Stimulated activated CD8-positive, alpha-beta memory T cell treated with anti-CD3 and anti-CD28 coated beads, Interleukin-7, amount 100 ng/mL, for 24 hours (primary cell): ENCODE results near the gene FAM53A.
"Not testable (repeated sequence)": the region's sequence is repeated elsewhere in the genome, so short reads cannot be mapped to it uniquely, and the experiment has no call there.

Source experiments
- DNase-seq: peaks from one replicate; pipeline ENCODE4 v3.0.0-alpha.2; 2020; ENCODE audit warnings: low read depth

The FAM53A gene

DNA sequence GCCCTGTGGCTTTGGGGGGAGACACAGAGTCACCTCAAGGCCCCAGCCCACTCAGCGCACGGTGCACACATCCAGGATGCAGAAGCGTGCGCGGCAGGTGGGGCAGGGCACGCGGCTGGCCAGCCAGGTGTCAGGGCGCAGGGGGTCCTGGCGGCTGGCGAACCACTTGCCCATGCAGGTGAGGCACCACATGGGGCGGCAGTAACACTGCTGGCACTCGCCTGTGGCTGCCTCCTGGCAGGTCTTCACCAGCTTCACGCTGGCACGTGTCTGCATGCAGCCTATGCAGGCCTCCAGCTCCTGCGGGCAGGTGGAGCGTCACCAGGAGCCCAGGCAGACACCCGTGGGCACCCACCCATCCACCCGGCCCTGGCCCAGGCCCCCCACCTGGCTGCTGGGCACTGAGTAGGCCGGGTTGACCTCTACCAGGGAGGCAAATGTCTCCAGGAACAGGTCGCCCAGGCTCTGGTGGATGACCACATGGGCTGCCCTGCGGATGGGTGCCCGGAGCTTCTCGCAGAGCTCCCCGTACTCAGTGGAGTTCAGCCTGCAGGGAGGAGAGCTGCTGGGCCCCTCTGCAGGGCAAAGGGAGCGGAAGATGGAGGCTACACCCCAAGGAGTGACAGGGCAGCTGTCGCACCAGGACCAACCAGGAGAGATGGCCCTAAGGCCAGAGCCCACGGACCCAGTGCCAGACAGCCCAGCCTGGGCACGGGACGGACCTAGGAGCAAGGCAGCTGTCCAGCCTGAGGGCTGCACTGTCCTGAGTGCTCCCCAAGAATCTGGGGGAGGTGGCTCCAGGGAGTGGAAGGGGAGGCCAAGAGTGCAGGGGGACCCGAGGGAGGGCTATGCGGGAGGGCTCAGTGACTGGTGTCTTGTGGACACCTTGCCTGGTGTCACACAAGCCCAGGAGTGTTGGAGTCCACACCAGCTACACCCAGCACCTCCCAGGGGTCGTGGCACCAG, 33.3 kb upstream of the FAM53A start:
- DNase-seq, result no peak

- DNase-seq, result no peak
Measured at GRCh38 chr4:1716065-1716945, 32.2 kb upstream of the FAM53A start.

GRCh38 chr4:1715002-1715758, 31.1 kb upstream of the FAM53A start:
- DNase-seq, result no peak

- DNase-seq, result no peak
Measured at GRCh38 chr4:1714303-1715001, 30.3 kb upstream of the FAM53A start.

- no peak for DNase-seq
Measured at GRCh38 chr4:1713003-1713851, 29.1 kb upstream of the FAM53A start.

- DNase-seq, result peak; percentile 96
Measured at GRCh38 chr4:1712216-1713002, 28.3 kb upstream of the FAM53A start, which contains the start of gene SLBP. TSS of gene SLBP (minus strand) at chr4:1712319. CDS start at chr4:1712188, 131 bp downstream.

DNA sequence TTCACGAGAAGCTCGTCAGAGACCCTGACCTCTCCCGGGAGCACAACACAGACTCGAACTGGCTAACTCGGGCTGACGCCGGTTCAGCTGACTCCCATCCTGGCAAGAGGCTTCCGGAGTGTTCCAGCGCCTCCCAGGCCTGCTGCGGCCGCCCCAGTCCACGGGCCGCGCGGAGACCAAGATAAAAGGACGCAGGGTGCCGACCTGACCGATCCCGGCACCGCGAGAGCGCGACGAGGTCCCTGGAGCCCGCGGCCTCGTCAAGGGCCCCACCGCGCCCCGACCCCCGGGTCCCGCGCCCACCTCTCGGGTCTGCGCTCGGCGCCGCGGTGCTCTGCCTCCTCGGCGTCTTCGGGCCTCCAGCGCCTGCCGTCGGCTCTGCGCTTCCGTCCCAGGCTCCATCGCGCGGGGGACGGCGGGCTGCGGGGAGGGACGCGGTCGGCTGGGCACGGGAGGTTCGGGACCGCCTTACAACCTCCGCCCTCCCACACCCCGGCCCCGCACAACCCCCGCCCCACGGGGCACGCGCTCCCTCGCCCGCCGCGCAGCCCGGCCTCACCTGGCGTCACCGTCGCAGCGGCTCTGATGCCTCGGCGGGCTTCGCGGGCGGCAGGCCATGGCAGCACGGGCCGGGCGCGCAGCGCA, 27.6 kb upstream of the FAM53A start:
- DNase-seq, result no peak

DNA sequence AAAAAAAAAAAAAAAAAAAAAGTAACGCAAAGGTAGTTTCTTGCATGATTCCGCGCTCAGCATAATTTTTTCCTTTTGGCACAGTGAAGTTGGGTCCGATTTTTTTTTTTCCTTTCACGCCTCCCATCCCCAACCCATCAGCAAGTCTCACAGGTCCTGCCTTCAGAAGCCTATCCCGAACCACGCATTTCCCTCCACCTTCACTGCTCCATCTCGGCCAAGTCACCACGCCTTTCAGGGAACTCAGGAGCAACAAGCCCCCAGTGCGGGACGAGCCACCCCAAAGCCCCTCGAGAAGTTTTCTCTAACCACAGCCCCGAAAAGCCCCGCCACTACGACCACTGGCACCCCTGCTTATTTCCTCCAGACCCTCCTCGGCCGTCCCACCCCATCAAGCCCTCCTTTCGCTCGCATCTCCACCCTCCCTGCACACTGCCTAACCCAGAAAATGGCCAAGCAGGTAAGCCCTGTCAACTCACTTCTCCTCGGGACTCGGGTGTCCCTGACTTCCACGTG, 27.0 kb upstream of the FAM53A start:
- no peak for DNase-seq

- no peak for DNase-seq
Measured at GRCh38 chr4:1708581-1708980, 24.5 kb upstream of the FAM53A start.

DNA sequence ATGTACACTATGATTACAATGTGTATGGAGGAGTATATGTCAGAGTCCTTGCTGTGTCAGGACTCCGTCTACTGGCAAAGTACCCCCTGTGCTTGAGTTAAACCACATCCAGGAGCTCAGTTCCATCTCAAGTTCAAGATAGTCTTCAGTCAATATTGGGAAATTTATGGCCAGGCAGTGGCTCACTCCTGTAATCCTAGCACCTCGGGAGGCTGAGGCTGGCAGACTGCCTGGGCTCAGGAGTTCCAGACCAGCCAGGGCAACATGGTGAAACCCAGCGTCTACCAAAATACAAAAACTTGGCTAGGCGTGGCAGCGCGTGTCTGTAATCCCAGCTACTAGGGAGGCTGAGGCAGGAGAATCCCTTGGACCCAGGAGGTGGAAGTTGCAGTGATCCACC, 22.2 kb upstream of the FAM53A start:
- no peak for DNase-seq

GRCh38 chr4:1705732-1706131, 21.6 kb upstream of the FAM53A start:
- DNase-seq, result no peak

DNA sequence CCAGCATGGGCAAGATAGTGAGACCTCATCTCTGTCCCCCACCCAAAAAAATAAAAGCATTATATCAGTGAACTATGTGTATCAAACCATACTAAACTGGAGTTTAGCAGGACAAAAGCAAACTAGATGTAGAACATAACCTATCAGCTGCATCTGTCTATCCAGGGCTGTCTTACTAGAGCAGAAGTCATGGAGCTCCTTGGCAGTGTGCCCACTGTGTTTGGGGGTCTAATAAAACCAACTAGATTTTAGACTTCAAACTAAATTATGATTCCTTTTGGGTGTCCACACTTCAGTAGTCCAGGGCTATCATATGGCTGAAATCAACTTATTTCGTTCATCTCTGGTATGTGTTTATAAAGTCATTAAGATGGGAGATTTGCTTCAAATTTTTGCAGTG, 19.8 kb upstream of the FAM53A start:
- DNase-seq, result no peak

DNA sequence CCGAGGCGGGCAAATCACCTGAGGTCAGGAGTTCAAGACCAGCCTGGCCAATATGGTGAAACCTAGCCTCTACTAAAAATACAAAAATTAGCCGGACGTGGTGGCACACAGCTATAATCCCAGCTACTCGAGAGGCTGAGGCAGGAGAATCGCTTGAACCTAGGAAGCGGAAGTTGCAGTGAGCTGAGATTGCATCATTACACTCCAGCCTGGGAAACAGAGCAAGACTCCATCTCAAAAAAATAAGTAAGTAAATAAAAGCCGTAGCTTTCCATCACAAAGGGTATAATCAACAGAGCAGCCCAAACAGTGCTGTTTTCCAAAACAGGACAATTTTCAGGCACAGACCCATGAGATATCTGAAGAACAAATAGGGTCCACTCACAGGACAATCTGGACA, 17.6 kb upstream of the FAM53A start:
- not testable (repeated sequence) for DNase-seq

- no peak for DNase-seq
Measured at GRCh38 chr4:1695913-1696312, 11.8 kb upstream of the FAM53A start.

DNA sequence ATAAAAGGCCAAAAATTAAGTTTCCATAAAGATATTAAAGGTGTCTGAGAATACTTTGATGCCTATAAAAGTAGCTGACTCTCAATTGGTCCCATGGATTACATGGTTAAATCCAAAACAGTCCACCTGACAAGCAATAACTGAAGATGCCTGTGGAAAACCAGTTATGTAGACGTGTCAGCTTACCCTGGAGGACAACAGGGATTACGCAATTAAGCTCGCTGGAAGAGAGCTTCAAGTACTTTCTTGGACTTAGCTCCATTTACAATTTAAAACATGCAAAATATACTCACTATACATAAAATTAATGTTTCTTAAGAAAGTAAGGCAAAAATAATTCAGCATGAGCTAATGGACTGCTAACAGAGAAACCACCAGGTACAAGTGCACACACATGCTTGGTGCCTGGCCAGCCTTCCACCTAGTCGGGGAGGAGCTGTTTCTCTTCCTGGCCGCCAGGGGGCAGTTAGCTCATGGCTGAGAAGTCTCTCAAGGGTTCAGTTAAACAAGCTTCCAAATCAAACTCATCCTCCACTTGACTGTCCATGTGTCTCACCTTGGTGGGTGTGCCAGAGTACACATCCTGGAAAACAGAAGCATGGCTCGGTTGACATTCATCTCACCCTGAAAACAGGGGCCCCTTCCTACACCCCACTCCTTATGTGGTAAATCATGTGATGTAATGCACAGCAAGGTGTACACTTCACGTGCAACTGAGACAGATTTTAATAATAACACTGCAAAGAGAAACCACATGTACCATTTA, 9.2 kb upstream of the FAM53A start:
- DNase-seq, result peak; percentile 54

DNA sequence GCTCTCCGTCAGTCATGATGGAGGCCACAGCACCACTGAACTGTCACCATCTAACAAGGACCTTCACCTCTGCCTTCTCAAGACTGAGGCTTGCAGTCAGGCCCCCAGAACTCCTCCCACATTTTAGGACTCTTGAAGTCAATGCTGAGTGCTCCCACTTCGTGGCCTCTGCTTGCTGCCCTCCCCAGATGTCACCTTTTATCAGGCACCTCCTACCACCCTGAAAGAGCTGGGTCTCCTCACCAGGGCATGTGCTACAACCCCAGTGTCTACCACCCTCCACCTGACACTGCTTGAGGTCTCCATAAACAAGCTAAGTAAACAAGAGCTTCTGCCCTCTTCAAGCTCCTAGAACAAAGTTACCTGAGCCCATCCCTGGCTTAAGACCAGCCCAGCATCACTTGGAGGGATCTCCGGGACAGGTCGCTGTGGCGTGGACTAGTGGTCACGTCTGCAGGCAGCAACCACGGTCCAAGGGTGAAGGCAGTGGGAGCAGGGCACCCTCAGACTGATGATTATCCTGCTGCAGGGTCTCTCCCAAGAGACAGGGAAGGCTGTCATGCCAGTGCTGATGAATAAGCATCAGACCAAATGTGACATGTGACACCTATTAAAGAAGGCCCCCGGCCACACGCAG, 7.7 kb upstream of the FAM53A start:
- DNase-seq, result no peak

DNA sequence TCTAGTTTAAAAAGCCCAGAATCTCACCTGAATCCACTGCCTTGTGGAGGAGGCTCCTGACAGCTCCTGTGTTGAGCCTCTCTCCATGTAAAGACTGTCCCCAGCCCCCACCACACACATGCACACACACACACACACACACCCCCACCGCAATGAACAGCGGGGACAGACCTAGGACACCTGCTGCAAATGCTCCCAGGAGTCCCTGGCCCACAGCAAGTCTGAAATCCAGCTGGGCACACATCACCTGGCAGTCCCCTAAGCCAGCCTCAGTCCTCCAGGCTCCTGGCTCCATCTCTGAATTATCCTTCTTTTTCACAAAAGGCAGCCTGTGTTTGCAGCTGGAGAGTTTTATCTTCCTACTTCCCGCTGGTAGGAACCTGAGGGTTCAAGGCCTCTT, 6.6 kb upstream of the FAM53A start:
- no peak for DNase-seq
